ENCODE data around the gene GPHB5. TPM values are rescaled to one million over a fixed set of nuclear protein-coding genes. Genes with fewer than 3 reads are reported as not detected.
"Not testable (repeated sequence)": the region's sequence is repeated elsewhere in the genome, so short reads cannot be mapped to it uniquely, and the experiment has no call there.

The GPHB5 gene
- total RNA-seq, 1 donor from 2014 or later = not detected

DNA sequence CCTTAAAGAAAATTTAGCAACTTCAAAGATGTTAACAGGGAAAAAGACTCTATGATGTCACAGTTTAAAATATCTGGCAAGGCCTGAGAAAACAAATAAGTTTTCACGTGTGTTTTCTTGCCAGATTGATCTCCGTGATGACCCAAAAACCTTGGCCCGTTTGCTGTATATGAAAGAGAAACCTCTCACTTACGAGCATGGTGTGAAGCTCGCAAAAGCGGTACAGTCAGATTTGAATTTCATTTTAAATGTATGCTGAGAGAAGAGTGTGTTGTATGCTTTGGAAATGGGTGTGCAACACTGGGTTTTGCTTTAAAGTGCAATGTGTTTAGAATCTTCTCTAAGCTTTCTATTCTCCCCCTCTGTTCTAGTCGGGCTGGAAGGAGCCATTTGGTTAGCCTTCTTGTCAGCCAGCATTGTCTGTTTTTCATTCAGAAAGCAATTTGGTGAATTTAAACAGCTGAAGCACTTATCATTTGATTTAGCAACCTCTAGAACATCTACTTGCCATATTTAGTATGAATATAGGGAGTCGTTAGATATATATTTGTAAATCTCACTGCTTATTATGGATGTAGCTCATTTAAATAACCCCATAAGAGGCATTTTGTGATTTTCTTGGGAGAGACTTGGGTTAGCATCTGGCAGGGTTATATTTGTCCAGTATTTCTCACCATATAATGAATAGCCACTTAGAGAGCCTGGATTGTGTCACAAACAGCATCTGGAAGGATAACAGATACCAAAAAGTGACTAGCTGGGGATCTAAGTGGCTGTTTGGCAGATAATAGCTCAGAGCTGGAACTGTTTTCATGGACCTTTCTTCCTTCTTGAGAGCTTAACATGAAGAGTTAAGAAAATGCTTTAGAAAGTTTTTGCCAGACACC, 35.5 kb downstream of the GPHB5 start:
- Mint-ChIP-seq H3K4me1 (ENCODE audit: low read depth, unreplicated experiment) (no peaks in the 10 kb centered on the region), H3K4me3 (ENCODE audit: unreplicated experiment) (no peak overlapping the region), H3K27me3 (ENCODE audit: low read depth, unreplicated experiment) (no peaks in the 10 kb centered on the region), H3K27ac (ENCODE audit: unreplicated experiment) (no peak overlapping the region), H3K36me3 (ENCODE audit: low read depth, unreplicated experiment) (no peaks in the 10 kb centered on the region), H3K9me3 (ENCODE audit: unreplicated experiment) (no peaks in the 10 kb centered on the region)
- Histone ChIP-seq H3K9ac (ENCODE audit: low read length) (no peak overlapping the region), H3K79me2 (ENCODE audit: insufficient read depth, low read length) (no peaks in the 10 kb centered on the region), H2AFZ (ENCODE audit: low read depth, low read length) (no peak overlapping the region), H3K27me3 (ENCODE audit: insufficient read depth, low read length) (no peaks in the 10 kb centered on the region), H3K4me3 (ENCODE audit: insufficient read depth, low read depth, low read length) (no peak overlapping the region), H3K4me2 (ENCODE audit: low read length) (no peak overlapping the region), H3K27ac (ENCODE audit: low read depth, low read length) (no peak overlapping the region), H3K9me3 (ENCODE audit: insufficient read depth, low read depth, low read length) (no peaks in the 10 kb centered on the region), H3K4me1 (ENCODE audit: insufficient read depth, low read length) (no peaks in the 10 kb centered on the region), H4K20me1 (ENCODE audit: insufficient read depth, low read length) (peaks cover 3% of the 10 kb centered on the region), H3K36me3 (ENCODE audit: insufficient read depth, low read length) (peaks cover 48% of the 10 kb centered on the region)
- TF ChIP-seq EZH2 (IDR thresholded peaks at IDR 0.05; ENCODE audit: insufficient read depth, low read length) = no peak
- TF ChIP-seq, protein P1, sequence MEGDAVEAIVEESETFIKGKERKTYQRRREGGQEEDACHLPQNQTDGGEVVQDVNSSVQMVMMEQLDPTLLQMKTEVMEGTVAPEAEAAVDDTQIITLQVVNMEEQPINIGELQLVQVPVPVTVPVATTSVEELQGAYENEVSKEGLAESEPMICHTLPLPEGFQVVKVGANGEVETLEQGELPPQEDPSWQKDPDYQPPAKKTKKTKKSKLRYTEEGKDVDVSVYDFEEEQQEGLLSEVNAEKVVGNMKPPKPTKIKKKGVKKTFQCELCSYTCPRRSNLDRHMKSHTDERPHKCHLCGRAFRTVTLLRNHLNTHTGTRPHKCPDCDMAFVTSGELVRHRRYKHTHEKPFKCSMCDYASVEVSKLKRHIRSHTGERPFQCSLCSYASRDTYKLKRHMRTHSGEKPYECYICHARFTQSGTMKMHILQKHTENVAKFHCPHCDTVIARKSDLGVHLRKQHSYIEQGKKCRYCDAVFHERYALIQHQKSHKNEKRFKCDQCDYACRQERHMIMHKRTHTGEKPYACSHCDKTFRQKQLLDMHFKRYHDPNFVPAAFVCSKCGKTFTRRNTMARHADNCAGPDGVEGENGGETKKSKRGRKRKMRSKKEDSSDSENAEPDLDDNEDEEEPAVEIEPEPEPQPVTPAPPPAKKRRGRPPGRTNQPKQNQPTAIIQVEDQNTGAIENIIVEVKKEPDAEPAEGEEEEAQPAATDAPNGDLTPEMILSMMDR (IDR thresholded peaks at IDR 0.05; ENCODE audit: insufficient read depth, low read depth, low read length) = no peak
- FAIRE-seq = no peak
- DNase-seq (ENCODE audit: low read depth) = no peak

DNA sequence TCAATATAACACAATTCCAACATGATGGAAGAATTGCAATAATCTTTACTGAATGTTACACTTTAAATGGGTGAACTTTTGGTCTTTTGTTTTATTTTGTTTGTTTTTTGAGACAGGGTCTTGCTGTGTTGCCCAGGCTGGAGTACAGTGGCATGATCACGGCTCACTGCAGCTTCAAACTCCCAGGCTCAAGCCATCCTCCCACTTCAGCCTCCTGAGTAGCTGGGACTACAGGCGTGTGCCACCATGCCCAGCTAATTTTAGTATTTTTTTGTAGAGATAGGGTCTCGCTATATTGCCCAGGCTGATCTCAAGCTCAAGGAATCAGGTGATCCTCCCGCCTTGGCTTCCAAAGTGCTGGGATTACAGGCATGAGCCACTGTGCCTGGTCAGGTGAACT, 38.8 kb downstream of the GPHB5 start:
- not testable (repeated sequence) for H3K27ac ChIP-seq (ENCODE audit: low read depth, low read length); H3K4me3 ChIP-seq (ENCODE audit: insufficient read depth, low read depth, low read length); DNase-seq (ENCODE audit: low read depth); FAIRE-seq; H3K9me3 ChIP-seq (ENCODE audit: insufficient read depth, low read depth, low read length); H2AFZ ChIP-seq (ENCODE audit: low read depth, low read length); H3K9me3 Mint-ChIP-seq (ENCODE audit: unreplicated experiment); H3K27me3 ChIP-seq (ENCODE audit: insufficient read depth, low read length); H3K4me1 Mint-ChIP-seq (ENCODE audit: low read depth, unreplicated experiment); H3K36me3 Mint-ChIP-seq (ENCODE audit: low read depth, unreplicated experiment); H3K79me2 ChIP-seq (ENCODE audit: insufficient read depth, low read length); H3K9ac ChIP-seq (ENCODE audit: low read length); H3K27me3 Mint-ChIP-seq (ENCODE audit: low read depth, unreplicated experiment); H3K4me2 ChIP-seq (ENCODE audit: low read length); H3K4me3 Mint-ChIP-seq (ENCODE audit: unreplicated experiment); H3K4me1 ChIP-seq (ENCODE audit: insufficient read depth, low read length); H3K27ac Mint-ChIP-seq (ENCODE audit: unreplicated experiment)
- Histone ChIP-seq H3K36me3 (ENCODE audit: insufficient read depth, low read length) (peaks cover 26% of the 10 kb centered on the region), H4K20me1 (ENCODE audit: insufficient read depth, low read length) (peaks cover 15% of the 10 kb centered on the region)

DNA sequence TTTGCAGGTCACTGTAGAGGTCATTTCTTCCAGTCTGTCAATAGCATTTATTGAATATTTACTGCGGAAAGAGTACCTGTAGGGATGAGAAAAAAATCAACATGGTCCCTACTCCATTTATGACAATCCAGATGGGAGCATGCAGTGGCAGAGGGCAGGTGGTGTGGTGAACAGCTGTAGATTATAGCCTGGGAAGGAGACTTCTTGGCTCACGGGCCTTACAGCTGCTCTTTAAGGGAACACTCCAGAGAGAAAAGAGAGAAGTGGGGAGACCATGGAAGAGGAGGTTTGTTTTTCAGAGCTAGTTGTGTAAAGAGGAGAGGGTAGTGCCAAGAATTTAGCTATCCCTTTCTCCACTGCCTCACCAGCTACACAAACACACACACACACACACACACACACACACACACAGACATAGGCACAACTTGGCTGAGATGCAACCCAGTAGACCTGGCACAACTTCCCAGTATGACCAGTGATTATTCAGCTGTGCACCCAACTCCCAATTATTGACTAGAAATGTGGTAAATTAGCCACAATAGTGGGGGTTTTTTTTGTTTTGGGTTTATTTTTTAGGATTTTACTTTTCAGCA, 41.0 kb downstream of the GPHB5 start:
- no peak overlapping the region for H3K4me3 Mint-ChIP-seq (ENCODE audit: unreplicated experiment)
- no peak overlapping the region for H3K27ac Mint-ChIP-seq (ENCODE audit: unreplicated experiment)
- no peak overlapping the region for H3K4me2 ChIP-seq (ENCODE audit: low read length)
- TF ChIP-seq, protein P1 (IDR thresholded peaks at IDR 0.05; ENCODE audit: insufficient read depth, low read depth, low read length) = no peak
- TF ChIP-seq EZH2 (IDR thresholded peaks at IDR 0.05; ENCODE audit: insufficient read depth, low read length) = no peak
- no peaks in the 10 kb centered on the region for H3K27me3 ChIP-seq (ENCODE audit: insufficient read depth, low read length)
- no peak overlapping the region for H3K27ac ChIP-seq (ENCODE audit: low read depth, low read length)
- no peak for DNase-seq (ENCODE audit: low read depth)
- no peak overlapping the region for H3K4me3 ChIP-seq (ENCODE audit: insufficient read depth, low read depth, low read length)
- peaks cover 9% of the 10 kb centered on the region for H3K36me3 Mint-ChIP-seq (ENCODE audit: low read depth, unreplicated experiment)
- H3K9ac ChIP-seq (ENCODE audit: low read length) = no peak overlapping the region
- H3K36me3 ChIP-seq (ENCODE audit: insufficient read depth, low read length) = peaks cover 20% of the 10 kb centered on the region
- no peak for FAIRE-seq
- H4K20me1 ChIP-seq (ENCODE audit: insufficient read depth, low read length) = peaks cover 15% of the 10 kb centered on the region
- H3K9me3 Mint-ChIP-seq (ENCODE audit: unreplicated experiment) = no peaks in the 10 kb centered on the region
- no peak overlapping the region for H2AFZ ChIP-seq (ENCODE audit: low read depth, low read length)
- H3K9me3 ChIP-seq (ENCODE audit: insufficient read depth, low read depth, low read length) = no peaks in the 10 kb centered on the region
- H3K4me1 ChIP-seq (ENCODE audit: insufficient read depth, low read length) = peaks cover 6% of the 10 kb centered on the region
- peaks cover 4% of the 10 kb centered on the region for H3K79me2 ChIP-seq (ENCODE audit: insufficient read depth, low read length)
- no peaks in the 10 kb centered on the region for H3K27me3 Mint-ChIP-seq (ENCODE audit: low read depth, unreplicated experiment)
- no peaks in the 10 kb centered on the region for H3K4me1 Mint-ChIP-seq (ENCODE audit: low read depth, unreplicated experiment)
